H1 (cell line): ENCODE measurements around the gene AP5M1. TPM values are rescaled to one million over a fixed set of nuclear protein-coding genes. Genes with fewer than 3 reads are reported as not detected.

Source experiments
- CTCF ChIA-PET: fragments of 300-600 bp; sonication (Branson Sonifier 250); formaldehyde crosslinking; loops from one replicate; lab custom pipeline; 2021; ENCODE audit not compliant: partially characterized antibody; lab: Charles Lee
- POLR2A ChIA-PET: fragments of 300-600 bp; sonication (Branson Sonifier 250); formaldehyde crosslinking; loops from one replicate; lab custom pipeline; 2021; ENCODE audit warnings: inconsistent platforms; ENCODE audit not compliant: partially characterized antibody; lab: Charles Lee
- DNase-seq, 2 experiments: peaks; one replicate each; pipeline versions ENCODE4 v3.0.0 to v3.0.0-alpha.2; 2010 to 2022; ENCODE audit warnings: low spot score in 2 of 2, low read depth in 1 of 2, mixed read lengths in 1 of 2
- FAIRE-seq: peaks from 2 replicates; lab custom pipeline; 2011; peaks lifted over from hg19 to GRCh38; lab: Jason Lieb, UNC
- H2AFZ ChIP-seq: 2 replicates; pipeline ENCODE4 v1.8.1; 2012; ENCODE audit warnings: low read length, inconsistent platforms
- H2AK5ac ChIP-seq: 2 replicates; pipeline ENCODE4 v1.6.1; 2013; ENCODE audit warnings: low read depth, low read length
- H2BK120ac ChIP-seq: replicated peaks from 2 replicates; pipeline ENCODE3; 2013; ENCODE audit warnings: low read depth, low read length, inconsistent platforms
- H2BK12ac ChIP-seq: 2 replicates; pipeline ENCODE4 v1.6.1; 2013; ENCODE audit warnings: low read depth, low read length
- H2BK15ac ChIP-seq: 2 replicates; pipeline ENCODE4 v1.6.1; 2013; ENCODE audit warnings: low read length
- H2BK20ac ChIP-seq: 2 replicates; pipeline ENCODE4 v1.6.1; 2013; ENCODE audit warnings: low read length
- H2BK5ac ChIP-seq: 2 replicates; pipeline ENCODE4 v1.6.1; 2013; ENCODE audit warnings: low read depth, low read length
- H3K14ac ChIP-seq: 2 replicates; pipeline ENCODE4 v1.6.1; 2013; ENCODE audit warnings: inconsistent platforms; ENCODE audit not compliant: insufficient read length
- H3K18ac ChIP-seq: 2 replicates; pipeline ENCODE4 v1.6.1; 2013; ENCODE audit warnings: low read length; ENCODE audit errors: extremely low read depth
- H3K23ac ChIP-seq: 2 replicates; pipeline ENCODE4 v1.6.1; 2013; ENCODE audit warnings: inconsistent platforms; ENCODE audit not compliant: insufficient read length
- H3K23me2 ChIP-seq: 2 replicates; pipeline ENCODE4 v1.6.1; 2013; ENCODE audit warnings: low read depth, low read length
- H3K27ac ChIP-seq: 2 replicates; pipeline ENCODE4 v1.6.1; 2011; ENCODE audit warnings: low read depth, low read length, inconsistent platforms
- H3K27me3 ChIP-seq, 4 experiments: replicated peaks in 1 of 4; 1 replicate in 1 of 4; 2 replicates in 3 of 4; pipeline versions ENCODE4 v1.6.1 to v1.8.1; 2011 to 2013; ENCODE audit warnings: low read length in 3 of 4, mild to moderate bottlenecking in 3 of 4, inconsistent platforms in 2 of 4, mixed read lengths in 2 of 4, moderate library complexity in 1 of 4; ENCODE audit not compliant: control insufficient read depth in 3 of 4, insufficient read depth in 3 of 4; ENCODE audit errors: extremely low read depth in 1 of 4
- H3K36me3 ChIP-seq, 4 experiments: 2 replicates each; pipeline versions ENCODE4 v1.6.1 to v1.8.1; 2011 to 2013; ENCODE audit warnings: mild to moderate bottlenecking in 4 of 4, low read length in 3 of 4, moderate library complexity in 2 of 4, control low read depth in 1 of 4, inconsistent platforms in 1 of 4; ENCODE audit not compliant: insufficient read depth in 4 of 4, control insufficient read depth in 2 of 4
- H3K4ac ChIP-seq: replicated peaks from 2 replicates; pipeline ENCODE3; 2013; ENCODE audit warnings: low read length, low read depth, mixed read lengths, inconsistent platforms; ENCODE audit not compliant: insufficient read length
- H3K4me1 ChIP-seq, 4 experiments: replicated peaks in 1 of 4; 1 replicate in 1 of 4; 2 replicates in 3 of 4; pipeline versions ENCODE4 v1.6.1 to v1.8.1; 2011 to 2013; ENCODE audit warnings: low read length in 3 of 4, inconsistent platforms in 2 of 4, mixed read lengths in 1 of 4; ENCODE audit not compliant: insufficient read depth in 4 of 4, control insufficient read depth in 3 of 4
- H3K4me2 ChIP-seq, 2 experiments: 2 replicates each; pipeline versions ENCODE4 v1.6.1 to v1.8.1; 2011 to 2013; ENCODE audit warnings: low read depth in 2 of 2, low read length in 2 of 2, control low read depth in 1 of 2, inconsistent platforms in 1 of 2, mild to moderate bottlenecking in 1 of 2; ENCODE audit not compliant: insufficient read depth in 1 of 2
- H3K4me3 ChIP-seq, 4 experiments: fragments of 200-600, 300-600 bp in 1 of 4; sonication (generic), shearing (Covaris generic), sonication (Bioruptor Twin) in 1 of 4; 2 replicates each; pipeline versions ENCODE4 v1.5.1 to v1.8.1; 2011 to 2016; ENCODE audit warnings: low read length in 4 of 4, low read depth in 3 of 4, control low read depth in 2 of 4, inconsistent platforms in 2 of 4, mild to moderate bottlenecking in 2 of 4, mixed read lengths in 1 of 4, moderate library complexity in 1 of 4; ENCODE audit not compliant: insufficient read depth in 2 of 4; ENCODE audit errors: extremely low read depth in 1 of 4
- H3K56ac ChIP-seq: replicated peaks from 2 replicates; pipeline ENCODE3; 2013; ENCODE audit warnings: low read depth, mild to moderate bottlenecking, mixed read lengths, low read length, inconsistent platforms; ENCODE audit not compliant: insufficient read length
- H3K79me1 ChIP-seq: 2 replicates; pipeline ENCODE4 v1.6.1; 2013; ENCODE audit warnings: low read depth, low read length, control low read depth
- H3K79me2 ChIP-seq, 2 experiments: 2 replicates each; pipeline versions ENCODE4 v1.6.1 to v1.8.1; 2012 to 2013; ENCODE audit warnings: low read length in 2 of 2, mild to moderate bottlenecking in 2 of 2, inconsistent platforms in 1 of 2; ENCODE audit not compliant: insufficient read depth in 2 of 2, control insufficient read depth in 1 of 2
- H3K9ac ChIP-seq, 4 experiments: replicated peaks in 1 of 4; 1 replicate in 1 of 4; 2 replicates in 3 of 4; pipeline versions ENCODE4 v1.6.1 to v1.8.1; 2011 to 2013; ENCODE audit warnings: low read depth in 3 of 4, low read length in 3 of 4, control low read depth in 2 of 4, mild to moderate bottlenecking in 2 of 4, moderate library complexity in 2 of 4, inconsistent platforms in 1 of 4; ENCODE audit errors: extremely low read depth in 1 of 4
- H3K9me3 ChIP-seq, 2 experiments: 2 replicates each; pipeline versions ENCODE4 v1.6.1 to v1.8.1; 2012 to 2013; ENCODE audit warnings: mild to moderate bottlenecking in 2 of 2, moderate library complexity in 2 of 2, control low read depth in 1 of 2, inconsistent platforms in 1 of 2, low read depth in 1 of 2, low read length in 1 of 2, mixed read lengths in 1 of 2; ENCODE audit not compliant: insufficient read depth in 2 of 2
- H4K20me1 ChIP-seq, 2 experiments: replicated peaks in 1 of 2; 2 replicates each; pipeline versions ENCODE3 to v1.8.1; 2011 to 2013; ENCODE audit warnings: inconsistent platforms in 2 of 2, low read length in 2 of 2, mild to moderate bottlenecking in 1 of 2; ENCODE audit not compliant: insufficient read depth in 2 of 2, control insufficient read depth in 1 of 2
- H4K5ac ChIP-seq: 2 replicates; pipeline ENCODE4 v1.6.1; 2013; ENCODE audit warnings: low read length, low read depth, mixed read lengths, inconsistent platforms; ENCODE audit not compliant: insufficient read length
- H4K8ac ChIP-seq: 2 replicates; pipeline ENCODE4 v1.8.0; 2013; ENCODE audit warnings: mild to moderate bottlenecking, moderate library complexity, low read length, inconsistent platforms; ENCODE audit not compliant: insufficient read depth; ENCODE audit errors: extremely low read depth
- H4K91ac ChIP-seq: replicated peaks from 2 replicates; pipeline ENCODE3; 2013; ENCODE audit warnings: low read length, mixed read lengths, inconsistent platforms; ENCODE audit not compliant: insufficient read length
- CBX8 ChIP-seq: fragments of 300-800, 300-1000 bp; sonication (generic); IDR thresholded peaks from 2 replicates; pipeline ENCODE4 v1.7.1; 2016; ENCODE audit warnings: low read depth, low read length, borderline replicate concordance
- EP300 ChIP-seq, 2 experiments: IDR thresholded peaks; 1 replicate in 1 of 2; 2 replicates in 1 of 2; pipeline ENCODE4 v1.6.1; 2011 to 2012; ENCODE audit warnings: low read depth in 2 of 2, low read length in 2 of 2, mild to moderate bottlenecking in 2 of 2, borderline replicate concordance in 1 of 2, inconsistent platforms in 1 of 2, moderate library complexity in 1 of 2
- GTF2F1 ChIP-seq: IDR thresholded peaks from 2 replicates; pipeline ENCODE4 v1.6.1; 2012; ENCODE audit warnings: low read depth, low read length, improper control_type of control experiment, borderline replicate concordance
- YY1 ChIP-seq: IDR thresholded peaks from 2 replicates; pipeline ENCODE4 v1.6.1; 2011; ENCODE audit warnings: low read depth, mild to moderate bottlenecking, low read length
- WGBS, 2 experiments: shearing (Covaris generic) in 1 of 2; methylation state at CpG; one replicate each; pipeline versions ENCODE4 v1.1.6 to v1.1.7; 2013 to 2015; ENCODE audit warnings: low lambda C conversion rate in 2 of 2, mixed read lengths in 2 of 2, inconsistent platforms in 1 of 2, low coverage in 1 of 2, missing lambda C conversion rate in 1 of 2; ENCODE audit not compliant: insufficient replicate concordance in 2 of 2, insufficient coverage in 1 of 2, insufficient read length in 1 of 2; ENCODE audit errors: extremely low coverage in 1 of 2, missing lambda C conversion rate in 1 of 2; 5-methylcytosine and 5-hydroxymethylcytosine counted together
- long read RNA-seq, 2 experiments: library from RNA in 1 of 2; library from capped mRNA in 1 of 2; stranded (forward); transcript quantifications; one replicate each; pipeline ENCODE4 v2.0.0, GENCODE V29; 2021; ENCODE audit warnings: inconsistent platforms in 1 of 2
- polyA minus RNA-seq, 3 experiments: library from RNA; depleted of rRNA, polyadenylated mRNA; stranded (reverse); fragments of >200 nt; gene quantifications; 1 replicate in 2 of 3; 2 replicates in 1 of 3; pipeline ENCODE4 v1.2.3, GENCODE V29; 2011
- polyA plus RNA-seq, 7 experiments: library from polyadenylated mRNA; depleted of rRNA in 3 of 7; stranded (reverse) in 5 of 7; unstranded in 2 of 7; fragments of >200 nt in 5 of 7; fragments of 200-250 nt in 2 of 7; gene quantifications; 1 replicate in 5 of 7; 2 replicates in 1 of 7; 4 replicates in 1 of 7; pipeline versions ENCODE4 v1.2.1 to v1.2.3, GENCODE V29; 2011 to 2013; ENCODE audit warnings: missing spikeins in 2 of 7, mixed read lengths in 2 of 7
- total RNA-seq: library from RNA; stranded (reverse); fragmentation: NEBNext Ultra II Directional; extraction: Animal tissue kit (Norgen Biotek cat#: 25700); gene quantifications from 2 replicates; pipeline ENCODE4 v1.2.1, GENCODE V29; 2021

The AP5M1 gene, protein sequence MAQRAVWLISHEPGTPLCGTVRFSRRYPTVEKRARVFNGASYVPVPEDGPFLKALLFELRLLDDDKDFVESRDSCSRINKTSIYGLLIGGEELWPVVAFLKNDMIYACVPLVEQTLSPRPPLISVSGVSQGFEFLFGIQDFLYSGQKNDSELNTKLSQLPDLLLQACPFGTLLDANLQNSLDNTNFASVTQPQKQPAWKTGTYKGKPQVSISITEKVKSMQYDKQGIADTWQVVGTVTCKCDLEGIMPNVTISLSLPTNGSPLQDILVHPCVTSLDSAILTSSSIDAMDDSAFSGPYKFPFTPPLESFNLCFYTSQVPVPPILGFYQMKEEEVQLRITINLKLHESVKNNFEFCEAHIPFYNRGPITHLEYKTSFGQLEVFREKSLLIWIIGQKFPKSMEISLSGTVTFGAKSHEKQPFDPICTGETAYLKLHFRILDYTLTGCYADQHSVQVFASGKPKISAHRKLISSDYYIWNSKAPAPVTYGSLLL
- total RNA-seq (50.9 and 51.9 TPM in 2 replicates), polyA plus RNA-seq (2011; rRNA removed) (14.8 and 20.9 TPM in 2 replicates), polyA minus RNA-seq (2011; rRNA and poly(A)+ RNA removed) (53.7 and 67.2 TPM in 2 replicates)
- 23.7 TPM for polyA plus RNA-seq (2011; cell fraction: cytosol; rRNA removed)
- 14.0 TPM for polyA plus RNA-seq (2011; cell fraction: nucleus; rRNA removed)
- 21.9 to 41.7 TPM (median 25.1 TPM) in 4 replicates for polyA plus RNA-seq (2012, experiment 1 of 2)
- polyA plus RNA-seq (2012, experiment 2 of 2): 0.98 TPM
- 22.5 TPM for polyA plus RNA-seq (2013, experiment 1 of 2)
- polyA plus RNA-seq (2013, experiment 2 of 2): 22.5 TPM
- polyA minus RNA-seq (2011; cell fraction: cytosol; rRNA and poly(A)+ RNA removed): 12.6 TPM
- 38.9 TPM for polyA minus RNA-seq (2011; cell fraction: nucleus; rRNA and poly(A)+ RNA removed)
- long read RNA-seq, experiment 1, full-length matches to known transcripts: 22 of 55 reads
- long read RNA-seq, experiment 1, partial matches to known transcripts: 12 of 55 reads
- long read RNA-seq, experiment 1, other reads (novel, unspliced or antisense): 21 of 55 reads
- long read RNA-seq, experiment 2, full-length matches to known transcripts: 25 of 34 reads
- long read RNA-seq, experiment 2, partial matches to known transcripts: 2 of 34 reads
- long read RNA-seq, experiment 2, other reads (novel, unspliced or antisense): 7 of 34 reads

DNA sequence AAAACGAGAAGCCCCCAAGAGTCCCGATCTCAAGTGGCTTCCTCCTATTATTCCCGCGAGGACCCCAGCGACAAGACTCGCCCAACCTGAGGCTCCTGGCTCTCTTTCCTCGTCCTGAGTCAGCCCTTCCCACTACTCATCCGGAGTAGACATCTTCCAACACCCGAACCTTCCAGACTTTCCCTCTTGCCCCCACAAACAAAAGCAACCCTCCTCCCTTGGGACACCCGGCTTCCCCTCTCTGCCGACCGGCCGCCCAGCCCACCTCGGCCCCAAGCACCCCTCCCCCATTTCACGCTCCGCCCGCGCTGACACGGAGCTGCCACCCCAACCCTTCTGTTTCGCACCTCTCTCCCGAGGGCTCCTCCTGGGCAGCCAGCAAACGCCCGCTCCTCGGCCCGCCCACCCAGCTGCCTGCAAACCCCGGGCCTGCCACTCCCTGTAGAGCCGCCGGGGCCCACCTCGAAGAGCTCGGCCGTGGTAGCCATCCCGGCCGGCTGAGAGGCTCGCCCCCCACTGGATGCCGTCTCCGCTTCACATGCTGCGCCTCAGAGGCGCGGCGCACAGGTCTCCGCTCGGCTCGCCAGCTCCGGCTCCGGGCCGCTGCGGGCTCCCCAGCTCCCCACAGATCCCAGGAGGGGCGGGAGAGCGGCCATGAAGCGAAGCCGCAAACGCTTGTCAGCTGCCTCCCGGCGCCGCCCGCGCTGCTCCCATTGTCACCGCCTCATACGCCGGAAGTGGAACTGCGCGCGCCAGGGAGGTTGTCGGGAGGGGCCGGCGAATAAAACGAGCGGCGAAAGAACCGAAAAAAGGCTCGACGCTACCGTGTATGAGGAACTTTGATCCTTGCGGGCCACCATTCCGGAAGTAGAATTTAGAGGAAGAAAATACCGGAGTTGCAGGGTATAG, at the start of gene AP5M1, which contains the start of gene EXOC5:
AP5M1 (plus strand) TSS at position 811 of the 909 bp plus-strand sequence. CDS start 344 bp downstream, outside the sequence.
EXOC5 (minus strand) TSS at position 745 of the 909 bp plus-strand sequence; CDS start at position 488, 257 bp downstream.
- H2BK20ac ChIP-seq: no peak within 1 kb of the TSS
- 1% methylated on average over 54 of the region's 76 CpGs; no CpG with 5 or more reads in 1 of the 2 experiments for WGBS, 2 experiments
- H3K18ac ChIP-seq: peak within 1 kb of the TSS; percentile 81
- no peaks in the 10 kb centered on the region for H3K27me3 ChIP-seq
- DNase-seq: peak; percentile 64 to 87
- H2BK5ac ChIP-seq: peak within 1 kb of the TSS; percentile 87; the same call in 1 of the 2 replicates
- H3K14ac ChIP-seq: no peak within 1 kb of the TSS
- H4K91ac ChIP-seq: peak within 1 kb of the TSS; percentile 79
- H2BK120ac ChIP-seq: no peak within 1 kb of the TSS
- H3K9ac ChIP-seq: peak within 1 kb of the TSS; percentile 87 to 96 (median 91)
- peaks cover 2 to 7% of the 10 kb centered on the region in 2 experiments for H4K20me1 ChIP-seq
- peak; percentile 24 for FAIRE-seq
- H4K8ac ChIP-seq: peak within 1 kb of the TSS; percentile 81; the same call in 1 of the 2 replicates
- no peak within 1 kb of the TSS for H3K4ac ChIP-seq
- POLR2A ChIA-PET: interaction anchor here (0.6 to 3.8 kb wide), 14 partner anchors 8 to 1690 kb away, joined by 3 to 26 read pairs (median 3); partner anchors contain the start of gene NAA30
- peaks cover 0 to 2% (median 0%) of the 10 kb centered on the region in 4 experiments; a peak in 1 of 8 replicates for H3K36me3 ChIP-seq
- H3K23me2 ChIP-seq: no peaks in the 10 kb centered on the region
- H3K4me3 ChIP-seq: peak within 1 kb of the TSS; percentile 85 to 98 (median 95)
- peak within 1 kb of the TSS; percentile 68 to 73 for H3K4me2 ChIP-seq
- H3K56ac ChIP-seq: peak within 1 kb of the TSS; percentile 65
- peak within 1 kb of the TSS; percentile 62; the same call in 1 of the 2 replicates for H2BK12ac ChIP-seq
- no peak within 1 kb of the TSS for H2AK5ac ChIP-seq
- H2AFZ ChIP-seq: peak within 1 kb of the TSS; percentile 96
- H3K4me1 ChIP-seq: peaks cover 0 to 3% (median 1%) of the 10 kb centered on the region in 4 experiments; a peak in 3 of 7 replicates
- H3K23ac ChIP-seq: no peak within 1 kb of the TSS
- peak within 1 kb of the TSS; percentile 81 for H3K27ac ChIP-seq
- H4K5ac ChIP-seq: peak within 1 kb of the TSS; percentile 95
- peaks cover 10 to 86% of the 10 kb centered on the region in 2 experiments; a peak in 3 of 4 replicates for H3K79me2 ChIP-seq
- H2BK15ac ChIP-seq: no peak within 1 kb of the TSS
- CTCF ChIA-PET: interaction anchor here (0.6 to 1.2 kb wide), 2 partner anchors 33 to 141 kb away, joined by 3 to 4 read pairs; no protein-coding TSS in a partner anchor
- H3K9me3 ChIP-seq: no peaks in the 10 kb centered on the region
- H3K79me1 ChIP-seq: no peaks in the 10 kb centered on the region; the same call in 1 of the 2 replicates
- TF ChIP-seq GTF2F1 (no peak), EP300 (IDR thresholded peaks at IDR 0.05; ENCODE audit: borderline replicate concordance in 1 of 2, low read depth in 2 of 2, low read length in 2 of 2) (0 out of 3 replicates have a peak, but pooled peaks of 1 of the 2 experiments have one; percentile 24), CBX8 (no peak), YY1 (peak; percentile 84)
